GM18868 (cell line): ENCODE results near the gene CRYGD.
A peak's percentile ranks its signal among the peaks of the same experiment; 100 is the strongest.
"Not testable (repeated sequence)": the region's sequence is repeated elsewhere in the genome, so short reads cannot be mapped to it uniquely, and the experiment has no call there.

ENCODE experiments used
- ATAC-seq: cut with Tn5 transposase; IDR thresholded peaks from one replicate; pipeline ENCODE4 v1.9.1; 2021; ENCODE audit warnings: mild to moderate bottlenecking, moderate library complexity; ENCODE audit not compliant: unreplicated experiment

Gene CRYGD

GRCh38 chr2:208124013-208124715 is at the start of gene CRYGD:
Gene CRYGD, minus strand, starts transcription at chr2:208124524. Its CDS starts 51 bp downstream, at chr2:208124473.
- not testable (repeated sequence) for ATAC-seq

- ATAC-seq = no peak
Observed at GRCh38 chr2:208172125-208172524, 47.8 kb upstream of the CRYGD start.

- no peak for ATAC-seq
Observed at GRCh38 chr2:208164951-208165755, 40.8 kb upstream of the CRYGD start.

GRCh38 chr2:208163489-208163888 is 39.2 kb upstream of the CRYGD start, which contains the start of gene CRYGA:
Gene CRYGA, minus strand, starts transcription at chr2:208163589. Its CDS starts 33 bp downstream, at chr2:208163556.
- no peak for ATAC-seq

DNA sequence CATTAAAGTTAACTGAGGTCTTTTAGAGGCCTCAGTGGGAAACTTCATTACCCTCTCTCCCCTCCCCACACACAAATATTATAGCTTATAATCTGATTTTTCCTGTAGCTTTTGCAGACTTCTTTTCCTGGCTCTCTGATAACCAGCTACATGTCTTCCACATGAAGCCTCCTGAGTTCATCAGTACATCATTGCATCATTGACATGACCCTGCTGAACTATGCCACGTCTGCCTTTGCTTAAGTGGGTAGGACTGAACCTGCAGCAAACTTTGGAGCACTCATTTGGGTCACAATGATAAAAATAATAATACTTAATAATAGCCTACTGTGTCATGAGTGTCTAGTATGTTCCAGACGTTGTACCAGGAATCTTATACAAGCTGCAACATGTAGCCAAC is 32.1 kb upstream of the CRYGD start:
- ATAC-seq = no peak

DNA sequence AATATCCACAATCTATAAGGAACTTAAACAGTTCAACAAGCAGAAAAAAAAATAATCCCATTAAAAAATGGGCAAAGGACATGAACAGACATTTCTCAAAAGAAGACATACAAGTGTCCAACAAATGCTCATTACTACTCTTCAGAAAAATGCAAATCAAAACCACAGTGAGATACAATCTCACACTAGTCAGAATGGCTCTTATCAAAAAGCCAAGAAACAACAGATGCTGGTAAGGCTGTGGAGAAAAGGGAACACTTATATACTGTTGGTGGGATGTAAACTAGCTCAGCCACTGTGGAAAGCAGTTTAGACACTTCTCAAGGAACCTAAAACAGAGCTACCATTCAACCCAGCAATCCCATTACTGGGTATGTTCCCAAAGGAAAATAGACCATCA is 28.8 kb upstream of the CRYGD start:
- no peak for ATAC-seq

GRCh38 chr2:208150956-208151355 is 26.6 kb upstream of the CRYGD start:
- no peak for ATAC-seq

- ATAC-seq = no peak
Observed at GRCh38 chr2:208150094-208150493, 25.8 kb upstream of the CRYGD start.

DNA sequence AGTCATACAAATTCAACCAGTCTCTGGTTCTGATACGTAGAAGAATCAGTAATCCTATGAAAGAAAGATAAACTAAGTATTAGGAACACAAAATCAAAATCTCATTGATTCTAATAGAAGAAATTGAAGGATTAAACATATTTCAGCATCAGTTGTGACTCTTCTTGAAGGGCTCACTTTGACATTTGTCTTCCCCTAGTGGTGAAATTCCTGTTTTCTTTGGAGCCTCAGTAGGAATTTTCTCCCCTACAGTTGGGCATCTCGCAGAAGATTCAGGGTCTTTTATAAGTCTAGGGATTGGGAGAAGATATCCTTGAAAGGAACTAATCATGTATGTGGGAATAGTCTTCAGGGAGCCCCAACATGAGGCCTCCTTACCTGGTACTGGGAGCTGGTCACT is 24.5 kb upstream of the CRYGD start:
- no peak for ATAC-seq

GRCh38 chr2:208147759-208148158 is 23.4 kb upstream of the CRYGD start:
- no peak for ATAC-seq

GRCh38 chr2:208147008-208147407 is 22.7 kb upstream of the CRYGD start:
- no peak for ATAC-seq

- no peak for ATAC-seq
Observed at GRCh38 chr2:208146006-208146405, 21.7 kb upstream of the CRYGD start, which contains the start of gene CRYGB. Gene CRYGB, minus strand, starts transcription at chr2:208146158. Its CDS starts 38 bp downstream, at chr2:208146120.

DNA sequence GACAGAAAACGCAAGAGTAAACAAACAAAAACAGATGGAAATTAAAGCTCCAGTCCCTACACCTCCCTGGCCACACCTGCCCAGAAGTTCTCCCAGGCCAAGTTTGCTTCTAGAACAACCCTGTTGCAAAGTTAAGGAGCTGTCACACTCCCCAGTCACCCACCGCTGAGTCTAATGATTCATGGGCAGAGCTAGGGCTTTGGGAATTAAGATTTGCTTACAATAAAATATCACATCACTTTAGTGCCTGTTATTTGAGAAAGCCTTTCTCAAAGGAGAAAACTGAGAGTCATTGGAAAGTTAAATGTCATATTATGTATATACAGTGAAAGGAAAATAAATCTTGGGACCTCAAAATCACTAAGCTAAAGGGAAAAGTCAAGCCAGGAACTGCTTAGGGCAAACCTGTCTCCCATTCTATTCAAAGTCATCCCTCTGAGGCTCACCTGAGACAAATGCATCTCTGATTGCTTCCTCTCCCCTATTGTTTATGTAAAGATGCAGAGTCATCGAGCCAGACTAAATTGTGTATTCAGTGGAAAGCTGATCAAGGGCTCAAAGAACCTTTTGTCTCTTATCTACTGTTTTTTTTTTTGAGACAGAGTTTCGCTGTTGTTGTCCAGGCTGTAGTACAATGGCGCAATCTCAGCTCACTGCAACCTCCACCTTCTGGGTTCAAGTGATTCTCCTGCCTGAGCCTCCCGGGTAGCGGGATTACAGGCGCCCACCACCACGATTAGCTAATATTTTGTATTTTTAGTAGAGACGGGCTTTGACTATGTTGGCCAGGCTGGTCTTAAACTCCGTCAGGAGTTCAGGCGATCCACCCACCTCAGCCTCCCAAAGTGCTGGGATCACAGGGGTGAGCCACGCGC is 18.8 kb upstream of the CRYGD start:
- no peak for ATAC-seq

DNA sequence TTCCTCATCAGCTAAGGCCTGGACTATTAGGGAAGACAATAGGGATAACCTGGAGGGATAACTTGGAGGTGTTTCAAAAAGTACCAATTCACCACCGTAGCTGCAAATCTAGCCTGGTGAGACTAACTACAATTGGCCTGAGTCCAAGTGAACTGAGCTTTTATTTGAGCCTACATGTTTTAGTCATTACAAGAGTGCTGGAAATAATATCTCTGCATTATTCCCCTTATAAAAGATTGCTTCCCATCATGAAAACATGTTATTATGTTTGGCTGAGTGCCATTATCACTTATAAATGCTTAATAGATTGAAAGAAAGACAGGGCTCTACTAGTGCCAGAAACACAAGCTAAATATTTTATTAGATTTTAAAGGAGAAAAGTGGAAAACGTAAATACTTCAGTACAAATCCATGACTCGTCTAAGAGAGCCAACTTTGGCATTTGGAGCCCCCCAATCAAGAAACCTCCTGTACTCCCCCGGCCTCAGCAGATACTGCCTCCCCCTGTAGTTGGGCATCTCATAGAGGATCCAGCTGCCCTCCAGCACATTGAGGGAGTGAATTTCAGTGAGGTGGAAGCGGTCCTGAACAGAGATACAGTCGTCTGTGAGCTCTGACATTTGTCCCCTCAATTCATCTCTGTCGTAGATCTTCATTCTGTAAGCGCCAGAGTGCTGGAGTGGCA is 18.1 kb upstream of the CRYGD start:
- no peak for ATAC-seq

GRCh38 chr2:208139447-208139846 is 15.1 kb upstream of the CRYGD start:
- no peak for ATAC-seq

- ATAC-seq = not testable (repeated sequence)
Observed at GRCh38 chr2:208138334-208138733, 14.0 kb upstream of the CRYGD start.

DNA sequence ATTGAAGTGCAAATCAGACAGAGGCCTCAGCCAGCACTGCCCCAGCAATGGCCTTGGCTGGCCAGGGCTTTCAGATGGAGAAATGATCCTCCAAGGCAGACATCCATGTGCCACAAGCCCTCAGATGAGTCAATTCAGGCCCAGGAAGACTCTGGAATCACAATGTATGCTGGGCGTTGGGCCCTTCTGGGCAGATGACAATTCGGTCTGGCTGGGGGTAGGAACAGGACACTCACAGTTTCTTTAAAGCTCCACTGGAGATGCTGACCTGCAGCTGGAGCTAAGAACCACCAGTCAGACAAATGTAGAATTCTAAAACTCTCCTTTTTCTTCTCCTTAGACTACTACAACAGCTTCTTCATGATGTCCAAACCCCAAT is 12.4 kb upstream of the CRYGD start:
- no peak for ATAC-seq

GRCh38 chr2:208135794-208136715 is 11.7 kb upstream of the CRYGD start:
- no peak for ATAC-seq

- ATAC-seq = peak; percentile 61
Observed at GRCh38 chr2:208134928-208135586, 10.7 kb upstream of the CRYGD start.
